Natural killer cell (primary cell): Measurements from ENCODE around the gene ZNF532. TPM values are rescaled to one million over a fixed set of nuclear protein-coding genes. Genes with fewer than 3 reads are reported as not detected.
"Not testable (repeated sequence)": the region's sequence is repeated elsewhere in the genome, so short reads cannot be mapped to it uniquely, and the experiment has no call there.

Experiments used
- ATAC-seq, 3 donors: fragments of 150-1000 bp in 2 of 3; fragments of 200-7000 bp in 1 of 3; cut with Tn5 transposase; 1 replicate in 1 of 3; 2 replicates in 2 of 3; pipeline ENCODE4 v1.10.0; 2021; ENCODE audit warnings: mild to moderate bottlenecking in 2 of 3, moderate library complexity in 2 of 3
- DNase-seq, 2 donors: peaks; one replicate each; pipeline versions ENCODE4 v3.0.0 to v3.0.0-alpha.2; 2013 to 2021; ENCODE audit warnings: mixed read lengths in 1 of 2
- H3K27ac ChIP-seq: one replicate; pipeline ENCODE4 v1.5.1; 2013; ENCODE audit warnings: mild to moderate bottlenecking, low read length
- H3K27me3 ChIP-seq: one replicate; pipeline ENCODE4 v1.6.1; 2013; ENCODE audit warnings: low read length; ENCODE audit not compliant: control insufficient read depth, insufficient read depth
- H3K36me3 ChIP-seq: one replicate; pipeline ENCODE4 v1.6.1; 2013; ENCODE audit warnings: low read length; ENCODE audit not compliant: control insufficient read depth, insufficient read depth
- H3K4me1 ChIP-seq: one replicate; pipeline ENCODE4 v1.6.1; 2013; ENCODE audit warnings: low read length; ENCODE audit not compliant: control insufficient read depth, insufficient read depth
- H3K4me3 ChIP-seq: one replicate; pipeline ENCODE4 v1.5.1; 2013; ENCODE audit warnings: low read length
- H3K9me3 ChIP-seq: one replicate; pipeline ENCODE4 v1.6.1; 2013; ENCODE audit warnings: low read length; ENCODE audit not compliant: control insufficient read depth, insufficient read depth
- H3K27ac Mint-ChIP-seq, 2 donors: one replicate each; pipeline ENCODE4 v1.8.0; 2022; ENCODE audit warnings: mild to moderate bottlenecking in 2 of 2, mixed read lengths in 2 of 2, moderate library complexity in 1 of 2
- H3K27me3 Mint-ChIP-seq, 2 donors: one replicate each; pipeline ENCODE4 v1.8.0; 2022; ENCODE audit warnings: low read depth in 2 of 2, mixed read lengths in 2 of 2
- H3K36me3 Mint-ChIP-seq: one replicate; pipeline ENCODE4 v1.8.0; 2022; ENCODE audit warnings: mixed read lengths
- H3K4me1 Mint-ChIP-seq, 2 donors: one replicate each; pipeline ENCODE4 v1.8.0; 2022; ENCODE audit warnings: mixed read lengths in 2 of 2
- H3K4me3 Mint-ChIP-seq: one replicate; pipeline ENCODE4 v1.8.0; 2022; ENCODE audit warnings: mild to moderate bottlenecking, moderate library complexity, mixed read lengths
- H3K9me3 Mint-ChIP-seq, 2 donors: one replicate each; pipeline ENCODE4 v1.8.0; 2022; ENCODE audit warnings: mixed read lengths in 2 of 2
- CTCF ChIP-seq: fragments of 200-600 bp; IDR thresholded peaks from one replicate; pipeline ENCODE4 v1.8.0; 2022; ENCODE audit warnings: antibody characterized with exemption
- WGBS: methylation state at CpG from one replicate; pipeline ENCODE4 v1.1.7; 2013; ENCODE audit warnings: missing lambda C conversion rate; ENCODE audit not compliant: insufficient coverage; 5-methylcytosine and 5-hydroxymethylcytosine counted together
- intact Hi-C: fragments of 100-400 bp; cut with micrococcal nuclease; formaldehyde crosslinking; loops from one replicate; pipeline ENCODE4 v1.14.2; 2022
- total RNA-seq, 4 donors: library from RNA; stranded (reverse); fragments of 120-200 nt in 1 of 4; gene quantifications; one replicate each; pipeline versions ENCODE4 v1.2.3 to v1.2.4, GENCODE V29; 2013 to 2022

ZNF532 gene
- total RNA-seq, 3 donors from 2014 or later (not counting 1 experiment from before 2014, with no cell fraction given), result 4.8 to 28.5 (median 6.1) TPM

DNA sequence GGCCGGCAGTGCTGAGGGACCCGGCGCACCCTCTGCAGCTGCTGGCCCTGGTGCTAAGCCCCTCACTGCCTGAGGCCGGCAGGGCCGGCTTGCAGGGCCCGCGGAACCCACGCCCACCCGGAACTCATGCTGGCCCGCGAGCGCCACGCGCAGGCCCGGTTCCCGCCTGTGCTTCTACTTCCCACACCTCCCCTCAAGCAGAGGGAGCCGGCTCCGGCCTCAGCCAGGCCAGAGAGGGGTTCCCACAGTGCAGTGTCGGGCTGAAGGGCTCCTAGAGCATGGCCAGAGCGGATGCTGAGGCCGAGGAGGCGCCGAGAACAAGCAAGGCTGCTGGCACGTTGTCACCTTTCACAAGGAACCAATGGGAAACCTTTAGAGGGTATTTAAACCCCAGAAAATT, 36.8 kb upstream of the ZNF532 start:
- 95% methylated on average over 24 of the region's 24 CpGs for WGBS
- H3K27me3 Mint-ChIP-seq, result peaks cover 0 to 7% of the 10 kb centered on the region in 2 donors

GRCh38 chr18:58828399-58829121, 36.1 kb upstream of the ZNF532 start:
- H3K27me3 Mint-ChIP-seq, result peaks cover 0 to 7% of the 10 kb centered on the region in 2 donors
- Histone ChIP-seq H3K36me3 (no peaks in the 10 kb centered on the region), H3K9me3 (no peaks in the 10 kb centered on the region), H3K27ac (no peak overlapping the region), H3K27me3 (no peaks in the 10 kb centered on the region), H3K4me3 (no peak overlapping the region), H3K4me1 (no peaks in the 10 kb centered on the region)
- ATAC-seq (no peak), DNase-seq (no peak)
- H3K36me3 Mint-ChIP-seq, result no peaks in the 10 kb centered on the region
- intact Hi-C loops, result no loop called here
- H3K4me3 Mint-ChIP-seq, result no peak overlapping the region
- WGBS, result 82% methylated on average over 12 of the region's 12 CpGs
- H3K9me3 Mint-ChIP-seq, result no peaks in the 10 kb centered on the region
- H3K4me1 Mint-ChIP-seq, result no peaks in the 10 kb centered on the region
- no peak overlapping the region for H3K27ac Mint-ChIP-seq
- no peak for TF ChIP-seq CTCF

More for the DNA sequence above, 36.8 kb upstream of the ZNF532 start:
- H3K4me3 ChIP-seq, result no peak overlapping the region
- no peak for TF ChIP-seq CTCF
- DNase-seq (no peak), ATAC-seq (peak in 1 of 3 donors; percentile 27)
- no peaks in the 10 kb centered on the region for H3K36me3 Mint-ChIP-seq
- H3K27ac Mint-ChIP-seq, result no peak overlapping the region
- H3K4me3 Mint-ChIP-seq, result no peak overlapping the region
- intact Hi-C loops, result no loop called here
- H3K4me1 ChIP-seq, result no peaks in the 10 kb centered on the region
- H3K36me3 ChIP-seq, result no peaks in the 10 kb centered on the region
- H3K9me3 Mint-ChIP-seq, result no peaks in the 10 kb centered on the region
- no peaks in the 10 kb centered on the region for H3K4me1 Mint-ChIP-seq
- H3K9me3 ChIP-seq, result no peaks in the 10 kb centered on the region
- H3K27ac ChIP-seq, result no peak overlapping the region
- no peaks in the 10 kb centered on the region for H3K27me3 ChIP-seq

DNA sequence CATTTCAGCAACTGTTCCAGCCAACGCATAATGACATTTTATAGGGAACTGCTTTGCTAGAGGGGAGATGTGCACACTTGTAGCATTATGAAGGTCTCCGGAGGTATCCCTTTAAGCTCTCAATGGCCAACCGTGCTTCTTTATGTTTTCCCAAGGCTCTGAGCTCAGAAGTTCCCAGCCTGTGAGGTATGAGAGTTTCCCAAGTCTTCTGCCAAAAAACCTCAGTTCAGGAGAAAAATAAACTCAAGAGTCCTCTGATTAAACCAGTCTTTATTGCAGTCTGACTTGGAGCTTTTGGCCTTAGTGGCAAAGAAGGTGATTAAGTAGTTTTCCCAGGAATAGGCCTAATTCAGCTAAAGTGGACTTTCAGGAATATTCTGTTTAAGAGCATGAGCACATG, 35.4 kb upstream of the ZNF532 start:
- H3K27me3 ChIP-seq, result no peaks in the 10 kb centered on the region
- ATAC-seq (no peak), DNase-seq (no peak)
- intact Hi-C loops, result no loop called here
- Mint-ChIP-seq H3K27me3 (peaks cover 0 to 7% of the 10 kb centered on the region in 2 donors), H3K4me1 (no peaks in the 10 kb centered on the region), H3K4me3 (no peak overlapping the region), H3K27ac (no peak overlapping the region), H3K36me3 (no peaks in the 10 kb centered on the region), H3K9me3 (no peaks in the 10 kb centered on the region)
- H3K4me3 ChIP-seq, result no peak overlapping the region
- no peak overlapping the region for H3K27ac ChIP-seq
- no peaks in the 10 kb centered on the region for H3K9me3 ChIP-seq
- H3K4me1 ChIP-seq, result no peaks in the 10 kb centered on the region
- no peak for TF ChIP-seq CTCF
- WGBS, result 94% methylated on average over 3 of the region's 3 CpGs
- H3K36me3 ChIP-seq, result no peaks in the 10 kb centered on the region

GRCh38 chr18:58829886-58830285, 34.8 kb upstream of the ZNF532 start:
- H3K27ac Mint-ChIP-seq, H3K27me3 ChIP-seq, H3K4me3 ChIP-seq, H3K9me3 Mint-ChIP-seq, H3K36me3 ChIP-seq, H3K9me3 ChIP-seq, H3K27ac ChIP-seq, H3K4me1 ChIP-seq, intact Hi-C loops, ATAC-seq, H3K36me3 Mint-ChIP-seq, DNase-seq, H3K4me3 Mint-ChIP-seq, H3K4me1 Mint-ChIP-seq, H3K27me3 Mint-ChIP-seq: not testable (repeated sequence)
- WGBS, result 86% methylated on average over 3 of the region's 3 CpGs
